ENCODE results near the gene LGI4. TPM values are rescaled to one million over a fixed set of nuclear protein-coding genes. Genes with fewer than 3 reads are reported as not detected.
"Not testable (repeated sequence)": the region's sequence is repeated elsewhere in the genome, so short reads cannot be mapped to it uniquely, and the experiment has no call there.

The LGI4 gene
- total RNA-seq, 1 experiment from 2014 or later: not detected

GRCh38 chr19:35160629-35161433 lies 26.0 kb upstream of the LGI4 start:
- no peak for DNase-seq (ENCODE audit: low read depth)

- DNase-seq (ENCODE audit: low read depth): no peak
Measured at GRCh38 chr19:35159606-35160005, 24.7 kb upstream of the LGI4 start.

GRCh38 chr19:35157431-35157830 lies 22.6 kb upstream of the LGI4 start:
- DNase-seq (ENCODE audit: low read depth): no peak

- no peak for DNase-seq (ENCODE audit: low read depth)
Measured at GRCh38 chr19:35156673-35157014, 21.8 kb upstream of the LGI4 start.

GRCh38 chr19:35155981-35156672 lies 21.3 kb upstream of the LGI4 start:
- DNase-seq (ENCODE audit: low read depth): no peak

DNA sequence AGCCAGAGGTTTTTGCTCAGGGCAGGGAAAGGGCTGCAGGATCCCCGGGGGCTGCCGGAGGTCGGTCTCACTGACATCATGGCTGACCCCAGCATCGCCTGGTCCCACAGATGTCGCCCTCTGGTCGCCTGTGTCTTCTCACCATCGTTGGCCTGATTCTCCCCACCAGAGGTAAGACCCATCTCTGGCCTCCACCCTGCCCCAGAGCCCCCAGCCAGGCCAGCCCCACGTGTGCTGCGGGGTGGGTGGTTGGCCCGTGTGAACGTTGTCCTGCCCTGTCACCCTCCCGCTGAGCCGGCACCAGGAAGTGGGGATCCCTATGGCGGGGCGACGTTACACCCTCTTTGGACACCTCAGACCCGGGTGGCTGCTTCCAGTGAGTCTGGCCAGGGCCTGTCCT lies 20.6 kb upstream of the LGI4 start:
- DNase-seq (ENCODE audit: low read depth): no peak

DNA sequence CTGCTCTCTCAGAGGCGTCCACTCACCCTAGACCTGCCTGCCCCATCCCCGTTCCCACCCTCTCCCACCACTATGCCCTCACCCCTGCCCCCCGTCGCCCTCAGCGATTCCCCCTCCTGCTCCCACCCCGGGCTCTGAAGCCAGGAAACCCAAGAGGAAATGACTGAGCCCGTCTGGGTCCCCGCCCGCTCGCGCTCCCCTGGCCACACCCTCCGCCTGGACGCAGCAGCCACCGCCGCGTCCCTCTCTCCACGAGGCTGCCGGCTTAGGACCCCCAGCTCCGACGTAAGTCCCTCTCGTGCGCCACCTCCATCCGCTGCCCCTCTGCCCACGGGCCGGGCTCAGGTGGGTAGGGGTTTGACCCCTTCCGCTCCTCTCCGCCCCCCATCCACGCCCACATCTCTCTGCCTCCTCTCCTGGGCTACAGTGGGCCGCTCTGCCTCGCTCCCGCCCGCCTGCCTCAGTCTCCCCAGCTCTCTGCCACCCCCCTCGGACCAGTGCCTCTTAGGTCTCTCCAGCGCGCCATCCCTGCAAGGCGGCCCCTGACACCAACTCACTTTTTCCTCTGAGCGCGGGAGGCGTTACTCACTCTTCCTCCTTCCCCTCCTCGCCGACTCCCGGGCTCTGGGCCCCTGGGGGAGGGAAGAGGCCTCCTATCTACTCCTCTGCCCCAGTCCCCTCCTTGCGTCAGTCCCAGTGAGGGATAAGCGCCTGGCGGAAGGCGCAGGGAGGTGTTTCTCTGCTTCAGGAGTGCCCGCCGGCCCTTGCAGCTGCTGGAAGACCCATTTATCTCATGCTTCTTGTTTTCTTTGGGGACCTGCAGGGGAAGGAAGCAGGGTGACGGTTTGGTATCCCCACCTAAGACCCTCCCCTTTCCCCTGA lies 19.9 kb upstream of the LGI4 start, which contains the start of gene FXYD5:
Gene FXYD5 (plus strand): TSS at position 211 of the 882 bp plus-strand sequence. CDS start 816 bp downstream, outside the sequence.
- peak; percentile 87 for DNase-seq (ENCODE audit: low read depth)

GRCh38 chr19:35153701-35154524 lies 19.1 kb upstream of the LGI4 start:
- peak; percentile 53 for DNase-seq (ENCODE audit: low read depth)

DNA sequence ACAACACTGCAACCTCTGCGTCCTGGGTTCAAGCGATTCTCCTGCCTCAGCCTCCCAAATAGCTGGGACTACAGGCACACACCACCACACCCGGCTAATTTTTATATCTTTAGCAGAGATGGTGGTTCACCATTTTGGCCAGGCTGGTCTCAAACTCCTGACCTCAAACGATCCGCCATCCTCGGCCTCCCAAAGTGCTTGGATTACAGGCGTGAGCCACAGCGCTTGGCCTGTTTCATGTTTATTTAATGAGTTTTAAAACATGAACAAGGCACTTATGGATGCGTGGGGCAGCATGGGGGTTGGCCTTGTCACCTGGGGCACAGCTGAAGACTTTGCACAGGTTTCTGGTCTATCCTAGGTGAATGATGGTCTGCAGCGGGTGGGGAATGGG lies 18.3 kb upstream of the LGI4 start:
- DNase-seq (ENCODE audit: low read depth): not testable (repeated sequence)

DNA sequence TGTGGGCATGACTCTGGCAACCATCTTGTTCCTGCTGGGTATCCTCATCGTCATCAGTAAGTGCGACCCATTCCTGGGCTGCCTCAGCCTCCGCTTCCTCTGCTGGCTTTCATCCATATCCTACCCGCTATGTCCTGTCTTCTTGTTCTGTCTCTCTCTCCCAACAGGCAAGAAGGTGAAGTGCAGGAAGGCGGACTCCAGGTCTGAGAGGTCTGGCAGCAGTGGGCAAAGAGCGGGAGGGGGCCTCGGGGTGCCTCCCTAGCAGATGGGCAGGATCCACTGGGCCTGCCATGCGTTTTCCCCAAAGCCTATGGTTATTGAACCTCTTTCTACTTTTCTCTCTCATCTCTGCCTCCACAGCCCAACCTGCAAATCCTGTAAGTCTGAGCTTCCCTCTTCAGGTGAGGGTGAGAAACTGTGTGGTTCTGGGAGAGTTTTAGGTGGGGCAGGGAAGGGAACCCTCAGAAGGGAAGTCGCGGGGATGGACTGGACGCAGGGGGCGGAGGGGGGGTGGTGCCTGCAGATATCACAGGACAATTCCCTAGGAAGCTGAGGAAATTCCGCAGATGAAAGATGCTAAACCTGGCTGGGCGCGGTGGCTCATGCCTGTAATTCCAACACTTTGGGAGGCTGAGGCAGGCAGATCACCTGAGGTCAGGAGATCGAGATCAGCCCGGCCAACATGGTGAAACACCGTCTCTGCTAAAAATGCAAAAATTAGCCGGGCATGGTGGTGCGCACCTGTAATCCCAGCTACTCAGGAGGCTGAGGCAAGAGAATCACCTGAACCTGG lies 16.6 kb upstream of the LGI4 start:
- DNase-seq (ENCODE audit: low read depth): no peak

DNA sequence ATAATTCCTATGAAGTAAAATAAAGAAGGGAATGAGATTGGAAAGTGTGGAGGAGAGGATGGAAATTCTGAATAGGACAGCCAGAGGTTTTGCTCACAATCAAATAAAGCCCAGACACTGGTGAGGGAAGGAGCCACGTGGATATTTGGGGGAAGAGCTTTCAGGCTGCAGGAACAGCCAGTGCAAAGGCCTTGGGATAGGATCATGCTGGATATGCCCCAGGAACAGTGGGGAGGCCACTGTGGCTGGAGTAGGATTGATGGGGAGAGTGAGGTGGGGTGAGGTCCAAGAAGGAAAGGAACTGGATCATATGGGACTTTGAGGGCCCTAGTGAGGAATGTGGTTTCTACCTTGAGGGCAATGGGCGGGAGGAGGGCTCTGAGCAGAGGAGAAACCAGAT lies 15.6 kb upstream of the LGI4 start:
- no peak for DNase-seq (ENCODE audit: low read depth)

DNA sequence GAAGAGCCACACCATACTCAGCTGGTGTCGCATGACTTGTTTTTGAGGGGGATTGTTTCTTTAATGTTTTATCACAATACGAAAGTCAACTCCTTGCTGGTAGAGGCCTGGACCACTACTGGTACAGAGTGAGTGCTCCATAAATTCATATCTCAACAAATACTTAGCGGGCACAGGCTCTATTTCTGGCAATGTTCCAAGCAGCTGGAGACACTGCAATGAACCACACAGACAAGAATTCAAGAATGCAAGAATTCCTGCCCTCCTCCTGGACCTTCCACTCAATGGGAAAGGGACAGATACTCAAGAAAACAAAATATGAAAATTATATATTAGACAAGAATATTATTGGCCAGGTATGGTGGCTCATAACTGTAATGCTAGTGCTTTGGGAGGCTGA lies 14.6 kb upstream of the LGI4 start:
- DNase-seq (ENCODE audit: low read depth): no peak

- no peak for DNase-seq (ENCODE audit: low read depth)
Measured at GRCh38 chr19:35146746-35147459, 12.0 kb upstream of the LGI4 start.

- peak; percentile 71 for DNase-seq (ENCODE audit: low read depth)
Measured at GRCh38 chr19:35144600-35145436, 10.0 kb upstream of the LGI4 start.

- DNase-seq (ENCODE audit: low read depth): no peak
Measured at GRCh38 chr19:35144259-35144599, 9.4 kb upstream of the LGI4 start.

DNA sequence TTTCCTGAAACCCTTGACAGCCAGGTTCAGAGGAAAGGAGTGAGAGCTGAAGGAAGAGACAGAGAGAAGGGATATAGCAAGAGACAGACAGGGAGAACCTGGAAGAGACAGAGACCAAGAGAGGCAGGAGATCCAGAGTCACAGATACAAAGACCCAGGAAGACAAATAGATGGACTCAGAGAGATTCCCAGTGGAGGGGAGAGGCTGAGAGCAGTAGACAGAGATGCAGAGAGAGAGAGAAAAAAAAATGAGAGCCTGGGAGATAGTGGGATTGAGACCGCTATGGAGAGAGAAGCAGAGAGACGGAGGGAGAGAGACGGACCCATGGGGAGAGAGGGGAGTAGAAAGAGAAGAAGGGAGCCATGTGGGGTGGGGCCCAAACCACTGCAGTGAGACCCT lies 9.0 kb upstream of the LGI4 start:
- DNase-seq (ENCODE audit: low read depth): no peak

- no peak for DNase-seq (ENCODE audit: low read depth)
Measured at GRCh38 chr19:35143231-35143715, 8.4 kb upstream of the LGI4 start, which contains the start of gene FXYD7. FXYD7 (plus strand) TSS chr19:35143255; CDS start chr19:35143334, 79 bp downstream.

- no peak for DNase-seq (ENCODE audit: low read depth)
Measured at GRCh38 chr19:35142606-35143230, 7.9 kb upstream of the LGI4 start.
